GM13977 (cell line): ENCODE measurements around the gene EIF2AK3.

Source experiments
- DNase-seq: peaks from one replicate; pipeline ENCODE4 v3.0.0; 2012; ENCODE audit warnings: low spot score
- in situ Hi-C: fragments of 300-500 bp; cut with MboI; formaldehyde crosslinking; loops from one replicate; pipeline ENCODE4 v1.12.0; 2022; ENCODE audit warnings: low sequenced_read_pairs, low pct_unique_long_range_greater_than_20kb, mixed read lengths, inconsistent platforms; ENCODE audit not compliant: unreplicated experiment
- TF ChIP-seq, protein P1 (sequence below): IDR thresholded peaks from 2 replicates; pipeline ENCODE4 v1.5.1; 2012; ENCODE audit warnings: mild to moderate bottlenecking, control low read depth; ENCODE audit not compliant: insufficient read depth; ENCODE audit errors: extremely low read depth, missing control alignments

EIF2AK3 gene

GRCh38 chr2:88543541-88544057 lies 83.7 kb downstream of the EIF2AK3 start:
- TF ChIP-seq, protein P1, sequence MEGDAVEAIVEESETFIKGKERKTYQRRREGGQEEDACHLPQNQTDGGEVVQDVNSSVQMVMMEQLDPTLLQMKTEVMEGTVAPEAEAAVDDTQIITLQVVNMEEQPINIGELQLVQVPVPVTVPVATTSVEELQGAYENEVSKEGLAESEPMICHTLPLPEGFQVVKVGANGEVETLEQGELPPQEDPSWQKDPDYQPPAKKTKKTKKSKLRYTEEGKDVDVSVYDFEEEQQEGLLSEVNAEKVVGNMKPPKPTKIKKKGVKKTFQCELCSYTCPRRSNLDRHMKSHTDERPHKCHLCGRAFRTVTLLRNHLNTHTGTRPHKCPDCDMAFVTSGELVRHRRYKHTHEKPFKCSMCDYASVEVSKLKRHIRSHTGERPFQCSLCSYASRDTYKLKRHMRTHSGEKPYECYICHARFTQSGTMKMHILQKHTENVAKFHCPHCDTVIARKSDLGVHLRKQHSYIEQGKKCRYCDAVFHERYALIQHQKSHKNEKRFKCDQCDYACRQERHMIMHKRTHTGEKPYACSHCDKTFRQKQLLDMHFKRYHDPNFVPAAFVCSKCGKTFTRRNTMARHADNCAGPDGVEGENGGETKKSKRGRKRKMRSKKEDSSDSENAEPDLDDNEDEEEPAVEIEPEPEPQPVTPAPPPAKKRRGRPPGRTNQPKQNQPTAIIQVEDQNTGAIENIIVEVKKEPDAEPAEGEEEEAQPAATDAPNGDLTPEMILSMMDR = no peak
- in situ Hi-C loops = no loop called here
- DNase-seq = no peak

GRCh38 chr2:88542668-88543067 lies 84.6 kb downstream of the EIF2AK3 start:
- DNase-seq = no peak
- in situ Hi-C loops = no loop called here
- TF ChIP-seq, protein P1 = no peak

- in situ Hi-C loops = no loop called here
- TF ChIP-seq, protein P1 = no peak
- DNase-seq = no peak
These were observed 86.9 kb downstream of the EIF2AK3 start for GRCh38 chr2:88540346-88540745.

GRCh38 chr2:88538362-88538917 lies 88.8 kb downstream of the EIF2AK3 start:
- in situ Hi-C loops = no loop called here
- TF ChIP-seq, protein P1 = no peak
- no peak for DNase-seq

DNA sequence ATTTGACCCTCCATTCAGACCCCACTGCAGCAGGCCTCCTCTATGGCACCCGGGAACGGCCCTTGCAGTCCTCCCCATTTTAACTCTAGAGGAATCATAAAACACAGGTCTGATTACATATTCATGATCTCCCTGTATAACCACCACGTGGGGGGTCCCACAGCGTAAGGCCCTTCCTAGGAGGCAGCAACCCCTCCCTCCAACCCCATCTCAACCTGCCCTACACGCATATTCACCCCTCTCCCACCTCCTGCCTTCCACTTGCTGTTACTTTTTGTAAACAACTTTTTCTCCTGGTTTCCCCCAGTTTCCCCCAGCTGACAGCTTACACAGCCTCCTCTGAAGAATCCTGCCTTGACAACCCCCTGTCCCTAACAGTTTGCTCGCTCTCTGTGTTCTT lies 89.6 kb downstream of the EIF2AK3 start:
- TF ChIP-seq, protein P1 = no peak
- DNase-seq = no peak

GRCh38 chr2:88530081-88530480 lies 97.2 kb downstream of the EIF2AK3 start:
- TF ChIP-seq, protein P1 = no peak
- in situ Hi-C loops = no loop called here
- DNase-seq = no peak

More for the DNA sequence above, 89.6 kb downstream of the EIF2AK3 start:
- in situ Hi-C loops = no loop called here
